Dendritic cell treated with granulocyte-macrophage colony-stimulating factor and Interleukin-4, amounts not matched to agents 40 ng/mL and 50 ng/mL, for 4 days (primary cell): ENCODE measurements around the gene RAB40B.

Experiments
- H3K27ac Mint-ChIP-seq: one replicate; pipeline ENCODE4 v1.8.0; 2022; ENCODE audit warnings: mild to moderate bottlenecking, mixed read lengths
- H3K27me3 Mint-ChIP-seq: one replicate; pipeline ENCODE4 v1.8.0; 2022; ENCODE audit warnings: mild to moderate bottlenecking, mixed read lengths
- H3K36me3 Mint-ChIP-seq: one replicate; pipeline ENCODE4 v1.8.0; 2022; ENCODE audit warnings: low read depth, mixed read lengths
- H3K4me1 Mint-ChIP-seq: one replicate; pipeline ENCODE4 v1.8.0; 2022; ENCODE audit warnings: low read depth, mixed read lengths
- H3K4me3 Mint-ChIP-seq: one replicate; pipeline ENCODE4 v1.8.0; 2022; ENCODE audit warnings: mild to moderate bottlenecking, moderate library complexity, mixed read lengths
- H3K9me3 Mint-ChIP-seq: one replicate; pipeline ENCODE4 v1.8.0; 2022; ENCODE audit warnings: mixed read lengths
- intact Hi-C: fragments of 100-400 bp; cut with micrococcal nuclease; formaldehyde crosslinking; loops from one replicate; pipeline ENCODE4 v1.15.0; 2022

The RAB40B gene

DNA sequence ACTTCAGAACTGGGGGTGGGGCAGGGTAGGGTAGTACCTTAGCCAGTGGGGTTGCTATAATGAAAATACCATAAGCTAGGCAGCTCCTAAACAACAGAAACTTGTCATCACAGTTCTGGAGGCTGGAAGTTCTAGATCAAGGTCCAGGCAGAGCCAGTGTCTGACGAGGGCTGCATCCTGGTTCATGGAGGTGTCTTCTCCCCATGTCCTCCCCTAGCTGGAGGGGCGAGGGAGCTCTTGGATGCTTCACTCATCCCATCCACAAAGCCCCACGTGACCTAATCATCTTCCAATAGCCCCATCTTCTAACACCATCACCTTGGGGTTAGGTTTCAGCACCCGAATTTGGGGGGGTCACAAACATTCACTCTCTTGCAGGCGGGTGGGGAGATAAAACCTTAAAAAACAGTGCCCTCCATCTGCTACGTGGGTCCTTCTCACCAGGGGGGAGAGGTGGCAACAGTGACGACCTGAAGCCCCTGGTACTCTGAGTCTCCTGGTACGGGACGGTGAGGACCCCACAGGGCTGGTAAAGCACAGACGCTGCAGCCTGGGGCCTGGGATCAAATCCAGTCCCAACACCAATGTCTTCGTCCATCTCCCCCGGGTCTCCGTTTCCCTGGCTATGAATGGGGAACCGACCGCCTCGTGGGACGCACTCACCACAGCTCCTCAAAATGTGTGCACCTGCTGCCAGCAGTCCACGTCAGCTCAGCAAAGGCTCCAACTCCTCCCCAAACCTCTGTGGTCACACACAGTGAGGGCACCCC, 22.8 kb downstream of the RAB40B start:
- no peak overlapping the region for H3K27ac Mint-ChIP-seq
- intact Hi-C loops = no loop called here
- no peaks in the 10 kb centered on the region for H3K27me3 Mint-ChIP-seq
- no peaks in the 10 kb centered on the region for H3K4me1 Mint-ChIP-seq
- H3K4me3 Mint-ChIP-seq = no peak overlapping the region
- no peaks in the 10 kb centered on the region for H3K9me3 Mint-ChIP-seq
- no peaks in the 10 kb centered on the region for H3K36me3 Mint-ChIP-seq

DNA sequence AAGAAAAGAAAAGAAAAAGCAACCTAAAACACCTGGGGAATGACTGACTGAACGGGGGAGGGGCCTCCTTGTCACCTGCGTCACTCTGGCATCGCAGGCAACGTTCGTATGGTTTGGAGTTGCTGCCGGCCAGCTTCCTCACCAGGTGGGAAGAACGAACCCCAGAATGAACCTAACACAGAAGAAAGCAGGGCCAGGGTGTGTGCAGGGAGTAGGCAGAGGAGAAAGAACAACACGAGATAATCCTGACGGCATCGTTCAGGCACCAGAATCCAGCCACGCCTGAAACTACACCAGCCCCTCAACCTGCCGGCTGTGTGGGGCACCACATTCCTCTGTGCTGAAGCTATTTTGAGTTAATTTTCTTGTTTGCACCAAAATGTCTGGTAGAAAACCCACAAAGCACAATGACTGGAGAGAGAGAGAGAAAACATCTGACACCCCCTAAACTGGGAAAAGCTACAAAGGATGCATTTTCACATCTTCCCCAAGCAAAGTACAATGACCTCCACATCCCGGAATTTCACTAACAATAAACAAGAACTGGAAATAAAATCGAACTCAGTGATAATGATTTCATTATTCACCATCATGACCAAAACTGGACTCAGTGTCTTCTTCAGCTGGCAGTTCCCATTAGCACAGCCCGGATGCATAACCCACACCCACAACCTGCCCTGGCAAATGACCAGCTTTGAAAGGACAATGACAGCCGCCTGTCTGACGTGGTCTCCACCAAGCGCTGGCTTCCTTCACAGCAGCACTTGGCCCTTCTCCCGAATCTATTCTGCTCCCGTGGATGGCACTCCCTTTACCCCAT, 23.6 kb downstream of the RAB40B start:
- intact Hi-C loops = no loop called here
- Mint-ChIP-seq H3K4me3 (no peak overlapping the region), H3K36me3 (no peaks in the 10 kb centered on the region), H3K27ac (no peak overlapping the region), H3K4me1 (no peaks in the 10 kb centered on the region), H3K9me3 (no peaks in the 10 kb centered on the region), H3K27me3 (no peaks in the 10 kb centered on the region)

DNA sequence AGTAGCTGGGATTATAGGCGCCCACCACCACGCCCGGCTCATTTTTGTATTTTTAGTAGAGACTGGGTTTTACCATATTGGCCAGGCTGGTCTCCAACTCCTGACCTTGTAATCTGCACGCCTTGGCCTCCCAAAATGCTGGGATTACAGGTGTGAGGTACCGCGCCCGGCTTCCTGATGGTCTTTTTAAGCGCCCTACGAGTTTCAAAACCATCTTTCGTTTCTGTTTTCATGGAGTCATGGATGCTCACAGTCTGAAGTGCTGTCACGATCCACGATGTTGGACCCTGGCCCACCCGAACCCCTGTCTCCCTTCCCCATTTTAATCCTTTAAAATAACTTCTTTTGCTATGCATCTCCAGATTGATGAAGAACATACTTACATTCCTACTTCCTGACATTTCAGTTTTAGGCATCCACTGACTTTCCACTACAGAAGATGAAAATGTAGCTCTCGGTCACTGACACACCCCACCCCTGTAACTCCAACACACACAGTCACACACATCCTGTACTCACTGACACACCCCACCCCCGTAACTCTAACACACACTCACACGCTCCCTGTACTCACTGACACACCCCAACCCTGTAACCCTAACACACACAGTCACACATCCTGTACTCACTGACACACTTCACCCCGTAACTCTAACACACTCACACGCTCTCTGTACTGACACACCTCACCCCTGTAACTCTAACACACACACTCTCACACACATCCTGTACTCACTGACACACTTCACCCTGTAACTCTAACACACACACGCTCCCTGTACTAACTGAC, 27.6 kb downstream of the RAB40B start:
- Mint-ChIP-seq H3K9me3 (no peaks in the 10 kb centered on the region), H3K36me3 (no peaks in the 10 kb centered on the region)

DNA sequence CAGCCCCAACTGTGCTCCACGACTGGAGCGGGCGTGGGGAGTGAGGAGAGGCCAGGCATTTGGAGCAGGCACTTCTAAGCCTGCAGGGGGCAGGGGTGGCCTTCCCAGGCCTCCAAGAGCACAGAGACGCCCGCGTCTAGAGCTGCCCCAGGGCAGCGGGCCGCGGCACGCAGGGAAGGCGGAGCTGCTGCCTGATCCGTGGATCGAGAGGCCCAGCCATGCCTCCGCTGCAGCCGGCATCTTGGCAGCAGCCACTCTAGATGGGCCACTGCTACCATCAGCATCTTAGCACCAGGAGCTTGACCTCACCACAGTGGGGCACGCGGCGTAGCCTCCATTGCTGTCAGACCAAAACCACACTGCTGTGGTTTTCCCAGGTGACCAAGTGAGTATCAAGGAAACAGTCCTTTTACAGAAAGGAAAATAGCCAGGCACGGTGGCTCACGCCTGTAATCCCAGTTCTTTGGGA, 29.8 kb downstream of the RAB40B start:
- H3K36me3 Mint-ChIP-seq = no peaks in the 10 kb centered on the region
- H3K9me3 Mint-ChIP-seq = no peaks in the 10 kb centered on the region
- H3K27ac Mint-ChIP-seq = no peak overlapping the region
- H3K4me1 Mint-ChIP-seq = peaks cover 8% of the 10 kb centered on the region
- peaks cover 2% of the 10 kb centered on the region for H3K27me3 Mint-ChIP-seq
- intact Hi-C loops = loop anchor here (1.0 to 2.0 kb wide), 2 partner anchors 99 to 106 kb away; no protein-coding TSS in a partner anchor
- H3K4me3 Mint-ChIP-seq = peak overlapping the region; percentile 10

More for the DNA sequence above, 27.6 kb downstream of the RAB40B start:
- intact Hi-C loops = no loop called here
- peaks cover 8% of the 10 kb centered on the region for H3K4me1 Mint-ChIP-seq
- no peak overlapping the region for H3K27ac Mint-ChIP-seq
- peaks cover 2% of the 10 kb centered on the region for H3K27me3 Mint-ChIP-seq
- H3K4me3 Mint-ChIP-seq = no peak overlapping the region

DNA sequence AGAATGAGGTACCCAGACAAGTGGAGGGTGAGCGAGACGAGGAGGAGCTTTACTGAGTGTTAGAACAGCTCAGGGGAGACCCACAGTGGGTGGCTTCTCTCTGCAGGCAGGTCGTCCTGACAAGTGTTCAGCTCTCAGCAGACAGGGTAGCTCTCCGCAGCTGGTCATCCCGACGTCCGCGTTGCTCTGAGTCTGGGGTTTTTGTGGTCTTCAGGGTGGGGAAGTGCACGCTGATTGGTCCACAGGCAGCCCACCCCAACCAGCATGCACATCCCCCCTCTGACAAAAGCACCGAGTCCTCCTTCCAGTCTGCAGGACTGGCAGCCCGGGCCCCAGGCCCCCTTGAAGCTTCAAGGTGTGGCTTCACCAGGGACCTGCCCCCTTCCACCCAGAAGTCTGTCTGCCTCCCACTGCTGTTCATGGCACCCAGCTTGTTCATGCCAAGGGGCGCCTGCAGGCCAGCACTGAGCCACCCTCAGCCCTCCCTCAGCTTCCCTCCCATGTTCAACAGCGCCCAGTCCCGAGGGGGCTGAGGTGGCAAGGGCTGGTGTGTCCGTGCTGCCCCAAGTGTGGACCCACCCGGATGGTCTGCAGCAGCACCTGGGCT, 30.4 kb downstream of the RAB40B start:
- peaks cover 8% of the 10 kb centered on the region for H3K4me1 Mint-ChIP-seq
- H3K27me3 Mint-ChIP-seq = peaks cover 2% of the 10 kb centered on the region
- H3K4me3 Mint-ChIP-seq = no peak overlapping the region
- intact Hi-C loops = loop anchor here (1.0 to 2.0 kb wide), 2 partner anchors 99 to 107 kb away; no protein-coding TSS in a partner anchor
- no peaks in the 10 kb centered on the region for H3K9me3 Mint-ChIP-seq
- H3K27ac Mint-ChIP-seq = no peak overlapping the region
- H3K36me3 Mint-ChIP-seq = no peaks in the 10 kb centered on the region

DNA sequence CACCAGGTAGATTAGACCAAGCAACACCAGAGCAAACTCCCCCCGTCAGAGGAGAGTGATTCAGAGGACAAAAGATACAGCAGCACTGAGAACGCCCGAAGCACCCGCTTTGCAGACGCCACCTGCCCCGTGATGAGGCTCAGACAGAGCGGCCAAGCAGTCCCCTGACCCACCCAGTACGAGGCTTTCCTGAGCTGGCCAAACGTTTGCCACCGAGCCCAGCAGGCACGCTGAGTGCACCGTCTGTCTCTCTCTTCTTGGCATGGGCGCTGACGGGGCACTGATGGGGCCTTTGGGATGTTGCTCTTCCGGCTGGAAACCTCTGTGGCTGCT, 30.9 kb downstream of the RAB40B start:
- intact Hi-C loops = no loop called here
- Mint-ChIP-seq H3K36me3 (no peaks in the 10 kb centered on the region), H3K9me3 (no peaks in the 10 kb centered on the region), H3K27me3 (peaks cover 2% of the 10 kb centered on the region), H3K4me1 (peaks cover 8% of the 10 kb centered on the region), H3K27ac (no peak overlapping the region), H3K4me3 (no peak overlapping the region)

DNA sequence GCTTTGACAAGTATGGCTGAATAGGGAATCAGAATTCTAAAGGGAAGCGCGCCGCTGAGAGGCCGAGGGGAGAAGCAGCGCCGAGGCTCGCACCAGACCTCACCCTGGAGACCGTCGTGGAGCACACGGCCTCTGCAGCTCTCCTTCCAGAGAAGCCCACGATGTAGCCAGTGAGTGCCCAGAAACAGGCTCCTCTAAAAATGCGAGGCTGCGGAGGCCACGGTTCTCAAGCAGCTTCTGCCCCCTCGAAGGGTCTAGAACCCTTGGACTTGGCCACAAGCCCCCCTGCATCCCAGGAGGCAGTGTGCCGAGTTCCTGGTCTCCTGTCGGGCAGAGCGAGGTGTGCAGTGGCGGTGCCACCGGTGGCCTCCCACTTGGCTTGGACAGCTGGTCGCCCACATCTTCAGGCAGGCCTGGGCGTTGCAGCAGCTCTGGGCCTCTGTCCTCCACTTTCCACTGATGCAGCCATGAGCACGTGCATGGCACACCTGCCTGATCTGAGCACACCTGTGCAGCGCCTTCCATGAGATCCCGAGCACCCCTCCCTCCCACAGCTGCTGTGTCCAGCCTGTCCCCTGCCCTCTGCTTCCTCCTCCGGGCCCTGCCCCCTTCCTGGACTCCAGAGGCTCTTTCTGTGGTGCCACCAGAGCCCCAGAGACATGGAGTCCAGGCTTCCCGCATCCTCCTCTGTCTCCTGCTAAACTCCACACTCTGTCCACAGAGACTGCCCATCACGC, 31.4 kb downstream of the RAB40B start:
- H3K27me3 Mint-ChIP-seq = peaks cover 2% of the 10 kb centered on the region
- intact Hi-C loops = no loop called here
- H3K4me3 Mint-ChIP-seq = no peak overlapping the region
- H3K36me3 Mint-ChIP-seq = no peaks in the 10 kb centered on the region
- H3K4me1 Mint-ChIP-seq = peaks cover 8% of the 10 kb centered on the region
- H3K27ac Mint-ChIP-seq = no peak overlapping the region
- no peaks in the 10 kb centered on the region for H3K9me3 Mint-ChIP-seq

DNA sequence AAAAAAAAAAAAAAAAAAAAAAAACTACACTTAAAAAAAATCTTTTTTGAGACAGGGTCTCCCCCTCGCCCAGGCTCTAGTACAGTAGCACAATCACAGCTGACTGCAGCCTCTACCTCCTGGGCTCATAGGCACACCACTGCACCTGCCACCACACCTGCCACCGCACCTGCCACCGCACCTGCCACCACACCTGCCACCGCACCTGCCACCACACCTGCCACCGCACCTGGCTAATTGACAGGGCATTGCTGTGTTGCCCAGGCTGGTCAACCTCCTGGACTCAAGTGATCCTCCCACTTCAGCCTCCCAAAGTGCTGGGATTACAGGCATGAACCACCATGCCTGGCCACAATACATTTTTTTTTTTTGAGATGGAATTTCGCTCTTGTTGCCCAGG, 32.6 kb downstream of the RAB40B start:
- Mint-ChIP-seq H3K4me3 (no peak overlapping the region), H3K27ac (no peak overlapping the region), H3K27me3 (peaks cover 2% of the 10 kb centered on the region), H3K4me1 (peaks cover 8% of the 10 kb centered on the region), H3K9me3 (no peaks in the 10 kb centered on the region), H3K36me3 (no peaks in the 10 kb centered on the region)
- intact Hi-C loops = no loop called here

DNA sequence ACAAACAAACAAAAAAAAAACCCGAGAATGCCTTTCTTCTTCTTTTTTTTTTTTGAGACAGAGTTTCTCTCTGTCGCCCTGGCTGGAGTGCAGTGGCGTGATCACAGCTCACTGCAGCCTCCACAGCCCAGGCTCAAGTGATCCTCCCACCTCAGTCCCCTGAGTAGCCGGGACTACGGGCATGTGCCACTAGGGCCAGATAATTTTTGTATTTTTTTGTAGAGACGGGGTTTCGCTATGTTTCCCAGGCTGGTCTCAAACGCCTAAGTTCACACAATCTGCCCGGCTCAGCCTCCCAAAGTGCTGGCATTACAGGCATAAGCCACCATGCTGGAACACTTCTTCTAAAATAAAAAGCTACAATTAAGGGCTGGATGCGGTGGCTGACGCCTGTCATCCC, 33.3 kb downstream of the RAB40B start:
- intact Hi-C loops = no loop called here
- Mint-ChIP-seq H3K9me3 (no peaks in the 10 kb centered on the region), H3K4me3 (no peak overlapping the region), H3K27me3 (peaks cover 2% of the 10 kb centered on the region), H3K4me1 (peaks cover 8% of the 10 kb centered on the region), H3K27ac (no peak overlapping the region), H3K36me3 (no peaks in the 10 kb centered on the region)

DNA sequence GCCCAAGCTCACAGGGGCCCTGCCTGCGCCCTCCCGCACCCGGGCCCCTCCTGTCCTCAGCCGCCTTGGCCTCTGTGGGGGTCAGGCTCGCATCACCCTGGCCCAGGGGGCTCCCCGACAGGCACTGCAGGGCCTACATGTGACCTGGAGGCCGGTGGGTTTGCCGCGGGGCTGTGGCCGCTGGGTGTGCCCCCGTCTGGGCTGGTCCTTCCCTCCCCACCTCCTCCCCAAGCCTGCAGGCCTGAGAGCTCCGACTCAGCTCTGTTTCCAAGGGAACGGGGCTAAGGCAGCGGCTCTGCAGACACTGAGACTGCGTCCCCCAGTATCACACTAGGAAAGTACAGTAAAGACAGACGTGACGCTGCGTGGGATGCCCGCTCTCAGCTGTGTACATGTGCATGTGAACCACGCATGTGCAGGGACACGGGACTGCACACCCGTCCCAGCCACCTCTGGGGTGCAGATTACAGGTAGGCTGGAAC, 33.8 kb downstream of the RAB40B start:
- Mint-ChIP-seq H3K27me3 (peaks cover 2% of the 10 kb centered on the region), H3K4me1 (peaks cover 8% of the 10 kb centered on the region), H3K27ac (no peak overlapping the region), H3K36me3 (no peaks in the 10 kb centered on the region), H3K9me3 (no peaks in the 10 kb centered on the region), H3K4me3 (no peak overlapping the region)
- intact Hi-C loops = no loop called here

DNA sequence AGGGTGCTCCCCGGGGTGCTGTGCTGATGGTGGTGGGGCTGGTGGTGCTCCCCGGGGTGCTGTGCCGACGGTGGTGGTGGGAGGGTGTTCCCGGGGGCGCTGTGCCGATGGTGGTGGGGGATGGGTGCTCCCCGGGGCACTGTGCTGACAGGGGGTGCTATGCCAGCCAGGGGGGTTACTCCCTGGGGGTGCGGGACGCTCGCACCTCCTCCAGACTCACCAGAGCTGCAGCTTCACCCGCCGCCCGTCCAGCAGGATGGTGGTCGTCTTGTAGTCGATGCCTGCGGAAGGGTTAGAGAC, 34.3 kb downstream of the RAB40B start:
- Mint-ChIP-seq H3K27ac (no peak overlapping the region), H3K4me3 (no peak overlapping the region), H3K4me1 (peaks cover 8% of the 10 kb centered on the region), H3K9me3 (no peaks in the 10 kb centered on the region), H3K27me3 (peaks cover 2% of the 10 kb centered on the region), H3K36me3 (no peaks in the 10 kb centered on the region)
- intact Hi-C loops = no loop called here

DNA sequence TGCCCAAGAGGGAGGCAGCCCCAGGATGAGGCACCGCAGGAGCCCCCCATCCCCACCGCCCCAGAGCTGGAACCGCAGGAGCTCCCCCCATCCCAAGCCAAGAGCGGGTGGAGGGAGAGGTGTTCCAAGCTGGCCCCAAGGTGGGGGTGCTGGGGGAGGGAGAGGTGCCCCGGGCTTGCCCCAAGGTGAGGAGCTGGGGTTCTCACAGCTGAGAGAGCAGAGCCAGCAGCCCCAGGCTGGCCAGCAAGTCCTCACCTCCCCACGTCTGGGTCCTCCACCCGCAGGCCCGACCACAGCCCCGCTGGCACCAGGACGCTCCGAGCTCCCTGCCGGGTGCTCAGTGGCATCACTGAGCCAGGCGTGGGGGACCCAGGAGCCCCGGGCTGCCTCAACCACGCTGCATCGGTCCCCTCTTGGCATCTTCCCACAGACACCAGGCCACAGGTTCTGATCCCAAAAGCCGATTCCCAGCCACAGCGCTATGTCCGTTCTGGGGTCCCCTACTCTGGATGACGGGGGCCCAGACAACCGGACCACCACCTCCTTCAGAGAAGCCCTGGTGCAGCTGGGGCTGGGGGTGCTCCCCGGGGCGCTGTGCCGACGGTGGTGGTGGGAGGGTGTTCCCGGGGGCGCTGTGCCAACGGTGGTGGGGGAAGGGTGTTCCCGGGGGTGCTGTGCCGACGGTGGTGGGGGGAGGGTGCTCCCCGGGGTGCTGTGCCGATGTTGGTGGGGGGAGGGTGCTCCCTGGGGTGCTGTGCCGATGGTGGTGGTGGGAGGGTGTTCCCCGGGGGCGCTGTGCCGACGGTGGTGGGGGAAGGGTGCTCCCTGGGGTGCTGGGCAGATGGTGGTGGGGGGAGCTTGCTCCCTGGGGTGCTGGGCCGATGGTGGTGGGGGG, 34.9 kb downstream of the RAB40B start:
- Mint-ChIP-seq H3K27ac (no peak overlapping the region), H3K27me3 (peaks cover 2% of the 10 kb centered on the region)
- intact Hi-C loops = no loop called here

More for the DNA sequence above, 34.9 kb downstream of the RAB40B start:
- peaks cover 5% of the 10 kb centered on the region for H3K4me1 Mint-ChIP-seq
- no peak overlapping the region for H3K4me3 Mint-ChIP-seq
- H3K36me3 Mint-ChIP-seq = no peaks in the 10 kb centered on the region
- H3K9me3 Mint-ChIP-seq = no peaks in the 10 kb centered on the region
